NCI-H510A (cell line): ENCODE measurements around the gene AP2B1.

Experiments used
- DNase-seq: peaks from one replicate; lab custom pipeline; 2025; lab: John Stamatoyannopoulos, UW

AP2B1 gene

DNA sequence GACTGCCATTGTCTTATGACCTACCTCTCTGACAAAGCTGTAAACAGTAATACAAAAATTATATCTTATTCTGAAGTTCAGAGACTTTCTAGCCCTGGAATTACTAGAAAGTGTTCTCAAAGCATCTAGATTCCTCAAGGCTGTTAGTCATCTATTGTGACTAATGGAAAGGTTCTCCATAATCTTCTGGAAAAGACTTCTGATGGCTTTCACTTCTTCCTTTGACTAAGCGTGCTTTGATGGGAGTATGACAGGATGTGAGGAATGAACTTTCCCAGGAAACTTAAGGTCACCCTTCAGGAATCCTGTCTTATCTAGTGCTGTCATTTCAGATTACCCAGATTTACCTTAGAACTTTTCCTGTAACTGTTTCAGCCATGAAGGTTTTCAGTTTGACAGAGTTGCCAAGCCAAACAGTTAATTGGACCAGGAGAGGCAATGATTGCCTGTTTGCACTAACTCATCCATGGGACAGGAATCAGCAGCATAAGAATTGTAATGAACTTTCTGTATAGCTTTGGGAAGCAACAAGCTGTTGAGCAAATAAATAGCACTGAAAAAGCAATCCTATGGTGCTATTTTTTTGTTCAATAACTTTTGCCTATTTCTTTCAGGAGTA, 43.5 kb downstream of the AP2B1 start:
- DNase-seq, result no peak

DNA sequence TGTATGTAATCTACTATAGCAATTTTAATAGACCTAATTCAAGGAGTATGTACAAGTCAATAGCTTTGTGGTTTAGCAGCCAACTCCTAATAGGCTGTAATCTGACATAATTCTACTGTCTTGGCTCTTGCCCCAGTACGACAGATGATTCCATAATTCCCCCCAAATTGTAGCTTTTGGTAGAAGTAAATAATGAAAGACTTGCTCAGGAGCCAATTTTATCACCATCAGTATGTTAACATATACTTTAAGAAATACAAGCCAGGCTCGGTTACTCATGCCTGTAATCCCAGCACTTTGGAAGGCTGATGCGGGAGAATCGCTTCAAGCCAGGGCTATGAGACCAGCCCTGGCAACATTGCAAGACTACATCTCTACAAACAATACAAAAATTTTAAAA, 53.9 kb downstream of the AP2B1 start:
- no peak for DNase-seq

DNA sequence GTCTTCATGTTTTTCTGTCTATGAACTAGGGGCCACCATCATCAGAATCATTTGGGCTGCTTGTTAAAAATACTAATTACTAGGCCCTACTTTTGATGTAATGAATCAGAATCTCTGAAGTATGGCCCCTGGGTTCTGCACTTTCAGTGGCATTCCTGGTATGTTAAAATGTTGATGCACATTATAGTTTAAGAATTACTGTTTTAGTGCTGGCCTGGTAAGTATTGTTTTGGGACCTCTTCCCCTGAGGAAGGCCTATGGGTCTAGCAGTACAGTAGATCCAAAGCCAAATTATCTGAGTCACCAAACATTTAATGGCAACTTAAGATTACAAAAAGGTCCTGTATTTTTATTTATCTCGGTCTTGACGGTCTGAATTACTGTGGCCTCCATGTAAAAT, 58.8 kb downstream of the AP2B1 start:
- DNase-seq, result no peak

DNA sequence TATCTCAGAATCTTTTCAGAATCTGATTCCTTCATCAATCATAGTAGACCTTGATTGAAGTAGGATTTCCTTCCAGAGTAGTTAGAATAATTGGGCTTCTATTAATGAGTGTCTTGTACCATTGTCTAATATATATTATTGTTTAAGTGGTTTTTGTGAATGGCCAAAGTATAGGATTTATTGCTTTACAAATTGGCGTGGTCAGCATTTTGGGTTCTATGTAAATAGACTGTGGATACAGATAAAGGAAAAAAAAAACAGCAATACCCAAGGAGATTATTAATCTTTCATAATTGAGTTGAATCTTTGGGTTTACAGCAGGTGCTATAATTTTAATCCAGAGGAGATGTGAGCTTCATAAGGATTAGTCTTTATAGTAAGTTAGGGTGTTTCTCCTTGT, 64.3 kb downstream of the AP2B1 start:
- no peak for DNase-seq

DNA sequence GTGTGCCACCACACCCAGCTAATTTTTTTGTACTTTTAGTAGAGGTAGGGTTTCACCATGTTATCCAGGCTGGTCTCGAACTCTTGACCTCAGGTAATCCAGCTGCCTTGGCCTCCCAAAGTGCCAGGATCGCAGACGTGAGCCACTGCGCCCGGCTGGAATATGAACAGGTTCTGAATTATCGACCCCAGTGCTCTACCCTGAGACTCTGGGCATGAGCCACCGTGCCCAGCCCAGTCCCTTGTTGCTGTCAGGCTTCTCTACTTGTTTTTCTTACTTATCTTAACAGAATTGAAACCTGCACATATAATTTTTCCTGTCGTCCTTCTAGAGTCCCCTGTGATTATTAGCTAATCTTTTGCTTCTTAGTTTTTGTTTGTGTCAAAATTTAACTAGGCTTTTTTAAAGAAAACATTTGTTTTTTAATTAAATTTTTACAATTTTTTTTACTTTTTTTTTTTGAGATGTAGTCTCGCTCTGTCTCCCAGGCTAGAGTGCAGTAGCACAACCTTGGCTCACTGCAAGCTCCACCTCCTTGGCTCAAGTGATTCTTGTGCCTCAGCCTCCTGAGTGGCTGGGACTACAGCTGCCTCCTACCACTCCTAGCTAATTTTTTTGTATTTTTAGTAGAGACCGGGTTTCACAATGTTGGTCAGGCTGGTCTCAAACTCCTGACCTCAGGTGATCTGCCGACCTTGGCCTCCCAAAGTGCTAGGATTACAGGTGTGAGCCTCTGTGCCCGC, 66.7 kb downstream of the AP2B1 start:
- DNase-seq, result no peak

DNA sequence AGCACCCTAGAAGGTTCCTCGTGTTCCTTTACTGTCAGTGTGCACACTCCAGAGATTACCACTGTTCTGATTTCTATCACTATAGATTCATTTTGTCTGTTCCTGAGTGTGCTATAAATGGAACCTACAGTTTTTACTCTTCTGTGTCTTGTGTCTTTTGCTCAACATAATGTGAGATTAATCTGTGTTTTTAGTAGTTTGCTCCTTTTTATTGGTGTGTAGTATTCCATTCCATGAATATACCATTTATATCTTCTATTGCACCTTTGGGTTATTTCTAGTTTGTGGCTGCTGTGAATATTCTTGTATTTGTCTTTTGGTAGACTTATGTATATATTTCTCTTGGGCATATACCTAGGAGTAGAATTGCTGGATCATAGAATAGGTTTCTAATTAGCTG, 68.2 kb downstream of the AP2B1 start:
- DNase-seq, result no peak

DNA sequence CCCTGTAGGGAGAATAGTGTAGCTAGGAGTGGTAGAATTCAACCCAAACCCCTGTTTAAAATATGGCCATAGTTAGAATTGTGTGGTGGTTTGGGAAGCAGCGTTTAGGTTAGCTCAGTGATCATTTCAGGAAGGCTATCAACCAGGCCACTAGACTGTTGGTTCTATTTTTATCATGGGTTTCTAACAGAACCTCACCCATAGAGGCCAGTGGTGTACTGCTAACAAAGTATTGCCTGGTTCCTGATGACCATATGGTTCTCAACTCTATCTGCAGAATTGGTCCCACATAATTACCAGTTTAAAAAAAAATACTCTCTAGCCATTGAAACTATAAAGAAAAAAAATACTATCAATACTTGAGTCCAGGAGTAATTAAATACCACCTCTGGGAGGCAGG, 73.8 kb downstream of the AP2B1 start:
- no peak for DNase-seq

DNA sequence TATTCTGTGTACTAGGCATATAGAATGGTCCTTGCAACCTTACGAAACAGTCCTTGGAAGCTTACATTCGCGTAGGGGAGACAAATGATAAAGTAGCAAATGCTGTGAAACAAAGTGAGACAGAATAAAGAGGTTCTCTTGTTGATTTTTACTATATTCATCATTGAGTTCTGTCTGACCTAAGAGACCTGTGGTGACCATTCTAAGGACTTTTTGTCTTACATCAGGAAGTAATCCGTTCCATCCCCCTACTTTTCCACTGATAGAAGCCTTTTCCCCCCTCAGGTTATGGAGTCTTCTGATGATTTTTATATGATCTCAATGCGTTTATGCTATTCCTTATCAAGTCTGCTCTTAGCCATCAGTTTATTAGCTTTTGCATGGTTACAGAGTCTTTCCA, 77.6 kb downstream of the AP2B1 start:
- DNase-seq, result no peak

DNA sequence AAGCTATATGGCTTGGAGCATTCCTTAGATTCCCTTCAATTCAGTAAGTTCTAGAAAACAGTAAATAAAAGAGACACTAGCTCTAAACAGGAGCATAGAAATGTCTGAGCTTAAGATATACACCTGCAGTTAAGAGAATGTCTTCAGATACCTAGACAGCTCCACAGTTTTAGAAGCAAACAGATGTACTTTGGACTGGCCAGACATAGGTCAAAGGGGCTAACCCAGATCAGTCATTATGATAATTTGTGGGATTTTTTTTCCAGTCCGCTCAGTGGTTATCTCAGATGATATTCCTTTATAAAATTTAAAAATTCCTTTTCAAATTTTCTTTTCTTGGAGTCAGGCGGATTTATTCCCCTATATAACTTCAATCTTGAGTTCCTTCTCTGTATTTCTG, 78.5 kb downstream of the AP2B1 start:
- no peak for DNase-seq

DNA sequence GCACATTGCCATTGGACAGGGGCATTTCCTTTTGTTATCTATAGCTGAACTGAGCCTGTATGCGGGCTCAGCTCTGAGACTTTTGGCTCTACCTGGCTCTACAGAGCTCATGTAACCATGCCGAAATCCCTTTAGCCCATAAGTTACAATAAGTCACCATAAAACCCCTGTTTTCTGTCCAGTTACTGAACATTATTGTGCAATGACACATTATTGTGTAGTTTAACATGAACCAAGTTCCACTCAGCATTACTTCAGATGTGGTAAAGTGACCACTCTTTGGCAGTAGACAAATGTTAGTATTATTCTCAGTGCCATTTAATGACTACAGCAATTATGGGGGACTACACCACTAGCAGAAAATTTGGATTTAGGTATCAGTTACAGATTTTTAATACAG, 78.9 kb downstream of the AP2B1 start:
- DNase-seq, result no peak

DNA sequence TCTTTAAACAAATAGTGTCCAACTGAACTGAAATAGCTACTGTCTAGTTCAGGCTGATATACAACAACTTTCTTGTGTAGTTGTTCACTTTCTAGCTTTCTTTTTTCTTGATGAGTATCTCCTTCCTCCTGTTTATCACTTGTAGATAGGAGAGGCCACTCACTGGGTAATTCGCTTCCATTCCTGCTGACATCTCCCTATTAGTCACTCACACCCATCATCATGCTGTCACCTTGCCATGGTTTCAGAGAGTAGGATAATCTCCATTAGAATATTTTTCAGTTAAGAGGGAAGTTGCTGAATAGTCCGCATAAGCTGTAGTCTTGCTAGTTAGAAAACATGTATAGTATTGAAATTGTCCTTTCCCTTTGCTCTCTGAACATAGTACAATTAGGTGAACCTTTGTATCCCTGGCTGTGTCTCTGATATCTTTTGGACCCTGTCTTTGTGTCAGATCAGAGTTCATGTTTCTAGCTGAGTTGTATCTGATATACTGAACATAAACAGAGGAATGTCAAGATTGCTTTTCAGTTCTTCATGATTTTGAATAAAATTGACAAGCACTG, 79.9 kb downstream of the AP2B1 start:
- DNase-seq, result no peak

DNA sequence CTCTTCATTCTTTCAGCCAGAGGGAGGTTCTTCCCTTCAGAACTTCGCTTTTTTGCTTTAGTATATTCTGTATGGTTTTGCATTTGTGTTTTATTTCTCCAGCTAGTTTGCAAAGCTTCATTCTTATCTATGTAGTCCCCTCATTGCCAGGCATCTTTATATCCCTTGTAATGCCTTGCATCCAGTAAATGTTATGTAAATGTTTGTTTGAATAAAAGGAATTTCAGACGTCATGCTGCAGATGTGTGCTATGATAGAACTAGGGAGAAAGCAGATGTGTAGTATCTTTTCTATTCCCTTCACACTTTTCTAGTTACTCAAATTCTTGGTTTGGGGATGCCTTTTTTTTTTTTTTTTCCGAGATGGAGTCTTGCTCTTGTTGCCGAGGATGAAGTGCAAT, 81.7 kb downstream of the AP2B1 start:
- DNase-seq, result no peak

DNA sequence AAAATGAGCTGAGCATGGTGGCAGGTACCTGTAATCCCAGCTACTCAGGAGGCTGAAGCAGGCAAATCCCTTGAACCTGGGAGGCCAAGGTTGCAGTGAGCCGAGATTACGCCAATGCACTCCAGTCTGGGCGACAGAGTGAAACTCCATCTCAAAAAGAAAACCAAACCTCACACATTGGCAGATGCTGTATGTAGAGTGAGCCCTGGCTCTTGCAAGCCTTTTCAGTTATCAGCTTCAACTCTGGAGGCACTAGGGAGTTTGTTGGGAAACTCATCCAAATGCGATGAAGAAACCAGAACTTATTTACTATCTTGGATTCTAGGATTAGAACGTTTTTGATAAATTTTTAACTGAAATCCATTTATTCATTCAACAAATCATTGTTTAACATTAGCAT, 87.4 kb downstream of the AP2B1 start:
- no peak for DNase-seq

DNA sequence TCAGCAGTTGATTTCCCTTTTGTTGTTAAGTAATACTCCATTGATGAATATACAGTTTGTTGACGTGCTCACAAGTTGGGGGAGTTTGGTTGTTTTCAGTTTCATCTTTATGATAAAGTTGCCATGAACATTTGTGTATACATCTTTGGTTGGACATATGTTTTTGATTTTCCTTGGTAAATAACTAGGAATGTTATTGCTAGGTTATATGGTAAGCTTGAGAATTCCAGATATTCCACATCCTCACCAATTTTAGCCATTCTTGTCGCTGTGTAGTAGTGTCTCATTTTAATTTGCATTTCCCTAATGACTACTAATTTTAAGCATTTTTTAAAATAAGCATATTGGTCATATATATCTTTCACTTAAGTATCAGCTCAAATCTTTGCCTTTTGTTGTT, 89.3 kb downstream of the AP2B1 start:
- no peak for DNase-seq

DNA sequence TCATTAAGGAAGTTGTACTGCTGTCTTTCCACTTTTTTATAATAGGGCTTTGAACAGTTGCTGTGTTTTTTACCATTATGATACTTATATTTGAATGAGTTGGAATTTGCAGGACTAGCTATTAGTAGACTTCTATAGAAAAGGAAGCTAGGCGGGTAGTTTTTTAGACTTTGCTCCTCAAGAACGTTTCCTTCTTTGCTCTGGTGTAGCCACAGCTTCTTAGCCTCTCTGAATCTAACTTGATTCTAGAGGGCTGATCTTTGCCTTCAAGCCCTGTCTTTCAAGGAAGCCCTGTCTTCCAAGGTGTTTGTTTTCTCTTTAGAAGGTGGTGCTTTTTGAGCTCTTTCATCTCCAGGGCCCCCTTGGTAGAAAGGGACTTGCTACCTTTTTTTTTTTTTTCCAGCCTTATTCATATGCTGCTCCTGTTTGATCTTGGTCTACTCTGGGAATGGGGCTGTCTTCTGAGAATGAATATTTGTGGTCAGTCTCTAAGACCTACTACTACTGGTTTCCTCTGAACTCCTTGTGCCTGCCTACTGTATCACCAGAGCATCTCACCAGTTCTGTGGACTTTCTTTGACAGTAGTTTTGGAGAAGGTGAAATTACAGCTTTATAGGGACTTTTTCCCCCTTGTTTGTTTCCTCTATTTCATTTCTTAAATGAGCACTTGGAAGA, 92.0 kb downstream of the AP2B1 start:
- no peak for DNase-seq

DNA sequence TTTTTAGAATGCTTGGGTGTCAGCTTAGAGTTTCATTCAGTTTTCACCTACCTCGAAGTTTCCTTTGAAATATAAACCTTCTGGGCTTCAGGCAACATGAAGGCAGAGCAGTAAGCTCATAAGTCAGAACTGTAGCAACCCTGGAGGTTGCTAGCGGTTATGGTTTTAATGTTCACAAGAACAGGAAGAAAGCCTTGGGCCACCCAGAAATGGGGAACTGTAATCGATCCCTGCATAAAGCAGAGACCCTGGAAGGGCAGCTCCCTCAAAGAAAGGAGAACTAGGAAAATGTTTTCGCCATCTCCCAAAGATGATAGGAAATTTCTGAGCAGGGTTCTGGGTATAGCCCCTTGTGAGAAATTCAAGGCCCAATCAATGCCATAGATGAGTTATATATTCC, 96.5 kb downstream of the AP2B1 start:
- no peak for DNase-seq

DNA sequence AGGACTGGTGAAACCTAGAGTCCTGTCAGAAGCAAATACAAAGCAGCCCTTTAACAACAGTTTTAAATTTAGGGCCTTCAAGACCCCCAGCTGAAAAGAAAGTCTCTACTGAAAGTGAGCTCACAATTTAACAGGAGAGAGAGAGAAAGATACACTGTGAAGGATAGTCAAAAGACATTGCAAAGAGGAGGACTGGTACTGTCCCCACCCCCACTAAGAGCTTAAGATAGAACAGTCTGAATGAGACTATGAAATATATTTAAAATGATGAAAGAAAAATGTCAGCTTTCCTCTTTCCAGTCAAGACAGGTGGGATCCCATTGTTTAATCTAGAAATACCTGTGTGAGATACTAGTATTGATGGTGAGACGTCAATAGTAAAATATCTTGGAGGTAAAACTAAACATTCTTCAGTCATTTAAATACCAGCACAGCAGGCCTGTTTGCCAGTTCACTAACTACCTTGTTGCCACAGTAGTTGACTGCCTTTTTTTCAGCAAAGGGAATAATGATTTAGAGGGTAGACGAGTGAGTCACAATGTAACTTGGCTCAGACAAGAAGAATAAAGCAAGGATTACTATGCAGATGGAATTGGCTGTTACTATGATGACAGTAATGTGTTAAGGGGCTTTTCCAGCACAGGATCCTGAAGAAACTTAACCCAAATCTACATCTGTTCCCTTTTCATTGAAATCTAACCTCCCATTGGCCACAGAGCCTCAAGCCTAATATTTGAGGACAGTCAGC, 97.1 kb downstream of the AP2B1 start:
- no peak for DNase-seq

DNA sequence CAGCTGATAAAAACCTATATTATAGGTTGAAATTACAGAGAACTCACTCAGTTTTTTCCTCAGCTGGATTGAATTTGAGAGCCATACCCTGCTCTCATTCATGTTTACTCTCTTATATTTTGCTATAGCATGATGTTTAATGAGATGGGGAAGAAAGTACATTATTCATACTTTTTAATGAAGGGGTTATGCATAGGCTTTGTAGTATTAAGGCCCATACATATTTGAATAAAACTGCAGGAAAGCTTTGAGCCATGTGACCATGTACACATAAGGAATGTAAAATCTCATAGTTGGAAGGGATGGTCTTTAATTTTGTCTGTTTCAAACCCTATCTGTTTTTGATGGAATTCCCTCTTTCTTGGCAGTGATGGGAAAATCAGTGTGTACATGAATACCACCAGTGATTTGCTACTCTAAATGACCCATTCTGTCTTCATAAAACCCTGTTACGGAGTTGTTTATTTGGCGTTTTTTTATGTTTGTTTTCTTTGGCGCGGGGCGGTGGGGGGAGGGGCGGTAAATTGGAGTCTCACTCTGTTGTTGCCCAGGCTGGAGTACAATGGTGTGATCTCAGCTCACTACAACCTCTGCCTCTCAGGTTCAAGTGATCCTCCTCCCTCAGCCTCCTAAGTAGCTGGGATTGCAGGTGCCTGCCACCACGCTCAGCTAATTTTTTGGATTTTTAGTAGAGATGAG, 105.5 kb downstream of the AP2B1 start:
- no peak for DNase-seq

DNA sequence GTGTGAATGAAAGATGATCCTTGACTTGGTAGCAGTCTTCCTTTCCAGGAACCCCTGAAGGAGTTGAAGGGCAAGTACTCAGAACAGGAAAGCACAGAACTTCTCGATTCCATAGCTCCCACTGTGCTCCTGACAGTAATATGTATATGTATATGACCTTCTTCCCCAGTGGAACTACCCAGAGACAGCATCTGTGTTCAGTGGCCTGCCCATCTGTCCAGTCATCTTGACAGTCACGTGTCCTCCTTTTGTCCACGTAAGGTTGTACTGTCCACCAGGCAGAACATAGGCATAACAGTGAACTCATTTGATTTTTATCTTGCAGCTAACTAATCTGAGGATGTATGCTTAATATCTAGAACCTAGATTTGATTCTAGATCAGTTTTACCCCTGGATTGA, 106.5 kb downstream of the AP2B1 start:
- no peak for DNase-seq

DNA sequence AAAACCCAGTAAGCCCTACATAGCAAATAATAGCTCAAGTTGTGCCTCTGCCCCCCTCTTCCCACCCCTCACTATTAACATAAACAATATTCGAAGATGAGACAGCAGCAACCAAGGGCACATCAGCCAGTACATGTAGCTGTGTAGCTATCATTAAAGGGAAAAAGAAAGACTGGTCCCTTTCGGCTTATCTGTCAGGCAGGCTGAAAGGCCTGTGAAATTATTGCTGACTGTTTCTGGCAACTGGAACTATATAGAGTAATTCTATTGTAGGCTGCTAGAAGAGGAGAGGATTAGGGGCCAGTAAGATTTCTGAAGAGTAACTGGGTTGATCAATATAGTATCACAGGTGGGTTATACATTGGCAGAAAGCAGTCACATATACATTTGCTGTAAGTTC, 107.8 kb downstream of the AP2B1 start:
- DNase-seq, result no peak

DNA sequence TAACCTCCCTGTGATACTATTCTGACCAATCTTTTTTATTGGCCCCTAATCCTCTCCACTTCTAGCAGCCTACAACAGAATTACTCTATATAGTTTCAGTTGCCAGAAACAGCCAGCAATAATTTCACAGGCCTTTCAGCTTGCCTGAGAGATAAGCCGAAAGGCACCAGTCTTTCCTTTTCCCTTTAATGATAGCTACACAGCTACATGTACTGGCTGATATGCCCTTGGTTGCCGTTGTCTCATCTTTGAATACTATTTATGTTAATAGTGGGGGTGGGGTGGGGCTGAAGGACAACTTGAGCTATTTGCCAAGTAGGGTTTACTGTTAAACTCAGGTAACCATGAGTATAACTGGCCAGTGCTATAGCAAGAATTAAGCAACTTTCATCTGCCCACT, 108.5 kb downstream of the AP2B1 start:
- no peak for DNase-seq

DNA sequence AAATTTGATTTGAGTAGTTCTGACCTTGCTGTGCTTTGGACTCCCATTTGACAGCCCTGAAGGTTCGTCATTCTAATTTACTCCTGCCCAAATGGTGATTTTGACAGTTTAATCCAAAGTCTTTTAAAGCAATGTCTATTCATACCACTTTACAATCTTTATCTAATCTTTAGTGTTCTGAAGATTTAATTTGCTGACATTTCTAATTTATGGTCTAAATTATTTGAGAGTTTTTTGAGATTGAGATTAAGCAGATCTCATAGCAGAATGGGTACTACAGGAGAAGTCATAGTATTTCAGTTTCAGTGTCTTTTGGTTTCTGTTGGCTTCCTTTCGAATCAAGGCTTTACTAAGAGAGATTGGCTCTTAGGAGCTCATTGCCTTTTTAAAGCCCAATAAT, 111.7 kb downstream of the AP2B1 start:
- DNase-seq, result no peak
